H1 (cell line): ENCODE results near the gene SMG7. TPM values are rescaled to one million over a fixed set of nuclear protein-coding genes. Genes with fewer than 3 reads are reported as not detected.

Experiments used
- ASH2L ChIP-seq: fragments of 200-600, 300-600 bp; sonication (generic); IDR thresholded peaks from one replicate; pipeline ENCODE4 v1.7.1; 2017; ENCODE audit warnings: low read length
- BACH1 ChIP-seq: IDR thresholded peaks from 2 replicates; pipeline ENCODE4 v1.6.1; 2012; ENCODE audit warnings: low read length, improper control_type of control experiment
- CEBPB ChIP-seq: IDR thresholded peaks from 2 replicates; pipeline ENCODE4 v1.6.1; 2012; ENCODE audit warnings: low read depth, low read length
- CHD2 ChIP-seq: IDR thresholded peaks from 2 replicates; pipeline ENCODE4 v1.6.1; 2012; ENCODE audit warnings: low read length, improper control_type of control experiment
- RXRA ChIP-seq: IDR thresholded peaks from 2 replicates; pipeline ENCODE4 v1.6.1; 2011; ENCODE audit warnings: low read depth, mild to moderate bottlenecking, low read length, moderate library complexity; ENCODE audit not compliant: insufficient read depth
- SAP30 ChIP-seq: fragments of 300-600 bp; sonication (generic); IDR thresholded peaks from 2 replicates; pipeline ENCODE4 v1.7.1; 2012; ENCODE audit warnings: low read length, moderate library complexity, mild to moderate bottlenecking, inconsistent platforms; ENCODE audit not compliant: insufficient read depth, insufficient replicate concordance
- SIN3A ChIP-seq, 2 experiments: IDR thresholded peaks in 1 of 2; conservative IDR thresholded peaks in 1 of 2; 2 replicates each; pipeline ENCODE4 v1.6.1; 2011 to 2012; ENCODE audit warnings: low read length in 2 of 2, improper control_type of control experiment in 1 of 2, low read depth in 1 of 2, mild to moderate bottlenecking in 1 of 2
- TAF7 ChIP-seq: optimal IDR thresholded peaks from 2 replicates; pipeline ENCODE3; 2011; ENCODE audit warnings: low read depth, mild to moderate bottlenecking, inconsistent platforms, low read length, moderate library complexity, borderline replicate concordance
- TBP ChIP-seq: IDR thresholded peaks from 2 replicates; pipeline ENCODE4 v1.6.1; 2011; ENCODE audit warnings: low read depth, low read length, improper control_type of control experiment
- TCF12 ChIP-seq: IDR thresholded peaks from 2 replicates; pipeline ENCODE4 v1.6.1; 2011; ENCODE audit warnings: low read depth, mild to moderate bottlenecking, low read length
- TEAD4 ChIP-seq: IDR thresholded peaks from 2 replicates; pipeline ENCODE4 v1.6.1; 2012; ENCODE audit warnings: low read depth, low read length, inconsistent platforms, mixed read lengths
- polyA plus RNA-seq, 7 experiments: library from polyadenylated mRNA; depleted of rRNA in 3 of 7; stranded (reverse) in 5 of 7; unstranded in 2 of 7; fragments of >200 nt in 5 of 7; fragments of 200-250 nt in 2 of 7; gene quantifications; 1 replicate in 5 of 7; 2 replicates in 1 of 7; 4 replicates in 1 of 7; pipeline versions ENCODE4 v1.2.1 to v1.2.3, GENCODE V29; 2011 to 2013; ENCODE audit warnings: missing spikeins in 2 of 7, mixed read lengths in 2 of 7
- total RNA-seq: library from RNA; stranded (reverse); fragmentation: NEBNext Ultra II Directional; extraction: Animal tissue kit (Norgen Biotek cat#: 25700); gene quantifications from 2 replicates; pipeline ENCODE4 v1.2.1, GENCODE V29; 2021
- TF ChIP-seq, protein P1 (sequence below), 3 experiments: IDR thresholded peaks; 1 replicate in 2 of 3; 2 replicates in 1 of 3; pipeline versions ENCODE4 v1.5.1 to v1.6.1; 2011; ENCODE audit warnings: low read length in 3 of 3, mild to moderate bottlenecking in 3 of 3, inconsistent platforms in 2 of 3, low read depth in 1 of 3, moderate library complexity in 1 of 3; ENCODE audit not compliant: insufficient read depth in 1 of 3; ENCODE audit errors: control extremely low read depth in 1 of 3
- TF ChIP-seq, protein P2 (sequence below): IDR thresholded peaks from 2 replicates; pipeline ENCODE4 v1.6.1; 2012; ENCODE audit warnings: inconsistent platforms

The SMG7 gene
- total and polyA plus RNA-seq, 2 of the 8 experiments (the other 6 are each of a cell fraction or from before 2014, with no cell fraction given), result 39.3 to 65.6 TPM

DNA sequence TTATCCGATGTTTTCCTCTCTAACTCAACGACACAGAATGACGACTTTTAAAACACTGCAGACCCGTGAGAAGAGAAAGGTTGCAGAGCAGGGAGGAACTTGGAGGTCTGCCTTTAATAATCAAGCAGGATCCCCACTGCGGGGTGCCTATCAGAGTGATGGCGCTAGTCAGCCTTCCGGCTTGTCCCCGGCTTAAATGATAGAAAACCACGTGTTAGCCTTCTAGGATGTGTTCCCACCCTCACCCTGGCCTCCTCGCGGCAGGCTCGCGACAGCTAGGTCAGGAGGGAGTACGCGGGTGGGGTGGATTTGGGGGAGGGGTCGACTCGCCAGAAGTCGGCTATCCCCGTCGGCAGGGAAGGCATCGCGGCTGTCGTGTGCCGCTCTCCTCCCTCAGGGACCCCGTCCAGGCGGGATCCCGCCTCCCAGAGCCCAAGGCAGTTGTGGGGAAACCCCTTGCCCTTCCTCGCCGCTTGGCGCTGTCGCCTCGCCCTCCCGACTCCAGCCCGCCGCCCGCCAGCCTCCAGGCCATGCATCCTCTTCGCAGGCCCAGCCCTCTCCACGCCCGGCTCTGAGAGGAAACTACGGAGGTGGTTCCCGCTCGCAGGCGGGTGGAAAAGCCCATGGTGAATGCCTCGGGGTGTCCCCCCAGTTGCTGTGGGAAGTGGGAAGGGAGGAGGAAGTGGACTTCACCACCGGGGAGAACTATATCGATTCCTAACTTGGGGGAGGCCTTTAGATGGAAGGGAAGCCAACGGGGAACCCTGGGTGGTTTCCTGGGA lies 1.1 kb upstream of the SMG7 start (continued):
- TF ChIP-seq, protein P1, sequence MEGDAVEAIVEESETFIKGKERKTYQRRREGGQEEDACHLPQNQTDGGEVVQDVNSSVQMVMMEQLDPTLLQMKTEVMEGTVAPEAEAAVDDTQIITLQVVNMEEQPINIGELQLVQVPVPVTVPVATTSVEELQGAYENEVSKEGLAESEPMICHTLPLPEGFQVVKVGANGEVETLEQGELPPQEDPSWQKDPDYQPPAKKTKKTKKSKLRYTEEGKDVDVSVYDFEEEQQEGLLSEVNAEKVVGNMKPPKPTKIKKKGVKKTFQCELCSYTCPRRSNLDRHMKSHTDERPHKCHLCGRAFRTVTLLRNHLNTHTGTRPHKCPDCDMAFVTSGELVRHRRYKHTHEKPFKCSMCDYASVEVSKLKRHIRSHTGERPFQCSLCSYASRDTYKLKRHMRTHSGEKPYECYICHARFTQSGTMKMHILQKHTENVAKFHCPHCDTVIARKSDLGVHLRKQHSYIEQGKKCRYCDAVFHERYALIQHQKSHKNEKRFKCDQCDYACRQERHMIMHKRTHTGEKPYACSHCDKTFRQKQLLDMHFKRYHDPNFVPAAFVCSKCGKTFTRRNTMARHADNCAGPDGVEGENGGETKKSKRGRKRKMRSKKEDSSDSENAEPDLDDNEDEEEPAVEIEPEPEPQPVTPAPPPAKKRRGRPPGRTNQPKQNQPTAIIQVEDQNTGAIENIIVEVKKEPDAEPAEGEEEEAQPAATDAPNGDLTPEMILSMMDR (IDR thresholded peaks at IDR 0.05; ENCODE audit: control extremely low read depth in 1 of 3, insufficient read depth in 1 of 3, low read depth in 1 of 3, low read length in 3 of 3), result peak in 2 of 3 experiments; percentile 1 to 4; a peak in 2 of 4 replicates
- TF ChIP-seq CEBPB (no peak), TEAD4 (no peak), SIN3A (conservative IDR thresholded peaks at IDR 0.05 in 1 of 2, IDR thresholded peaks at IDR 0.05 in 1 of 2; ENCODE audit: low read depth in 1 of 2, low read length in 2 of 2) (0 out of 4 replicates have a peak, but pooled peaks of 1 of the 2 experiments have one; percentile 41), BACH1 (no peak; the same call in 1 of the 2 replicates), TAF7 (peak; percentile 15), ASH2L (peak; percentile 81), RXRA (no peak), SAP30 (peak; percentile 18), TCF12 (0 out of 2 replicates have a peak, but pooled peaks have one; percentile 48), CHD2 (0 out of 2 replicates have a peak, but pooled peaks have one; percentile 22), TBP (peak; percentile 57)
- TF ChIP-seq, protein P2, sequence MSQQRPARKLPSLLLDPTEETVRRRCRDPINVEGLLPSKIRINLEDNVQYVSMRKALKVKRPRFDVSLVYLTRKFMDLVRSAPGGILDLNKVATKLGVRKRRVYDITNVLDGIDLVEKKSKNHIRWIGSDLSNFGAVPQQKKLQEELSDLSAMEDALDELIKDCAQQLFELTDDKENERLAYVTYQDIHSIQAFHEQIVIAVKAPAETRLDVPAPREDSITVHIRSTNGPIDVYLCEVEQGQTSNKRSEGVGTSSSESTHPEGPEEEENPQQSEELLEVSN, result peak; percentile 83
- TF ChIP-seq, all 59 proteins: peak for 15
